Pancreas (tissue), 10 donors: Measurements from ENCODE around the gene IRX2. TPM values are rescaled to one million over a fixed set of nuclear protein-coding genes. Genes with fewer than 3 reads are reported as not detected.

Experiments used
- ATAC-seq, 4 donors: fragments of 200-7000 bp; cut with Tn5 transposase; one replicate each; pipeline versions ENCODE4 v1.8.0 to v1.9.1; 2020; ENCODE audit warnings: mild to moderate bottlenecking in 4 of 4, moderate library complexity in 4 of 4
- DNase-seq, 6 donors: peaks; one replicate each; pipeline ENCODE4 v3.0.0-alpha.2; 2020
- FAIRE-seq: peaks from 2 replicates; lab custom pipeline; 2012; peaks lifted over from hg19 to GRCh38; lab: Jason Lieb, UNC
- H3K27ac ChIP-seq, 4 donors: fragments of 200-600 bp; sonication (generic); 1 replicate in 3 of 4; 2 replicates in 1 of 4; pipeline versions ENCODE4 v1.5.0 to v1.8.0; 2020
- H3K27me3 ChIP-seq, 4 donors: fragments of 200-600 bp; one replicate each; pipeline ENCODE4 v1.8.0; 2021
- H3K36me3 ChIP-seq, 3 donors: fragments of 200-600 bp; sonication (generic) in 1 of 3; one replicate each; pipeline versions ENCODE4 v1.5.0 to v1.8.0; 2020 to 2021
- H3K4me1 ChIP-seq, 3 donors: fragments of 200-600 bp; one replicate each; pipeline ENCODE4 v1.8.0; 2021
- H3K4me3 ChIP-seq, 4 donors: fragments of 200-600 bp; sonication (generic) in 2 of 4; one replicate each; pipeline versions ENCODE4 v1.5.0 to v1.8.0; 2020 to 2021
- H3K9me3 ChIP-seq, 4 donors: fragments of 200-600 bp; one replicate each; pipeline ENCODE4 v1.8.0; 2021
- CTCF ChIP-seq, 4 donors: fragments of 200-600 bp; sonication (generic) in 3 of 4; IDR thresholded peaks; one replicate each; pipeline versions ENCODE4 v1.5.0 to v1.8.0; 2021; ENCODE audit warnings: antibody characterized with exemption in 4 of 4
- WGBS, 2 donors: extraction: QIAGEN DNeasy Blood & Tissue Kit; methylation state at CpG; one replicate each; pipeline ENCODE4 v1.1.7; 2013; 5-methylcytosine and 5-hydroxymethylcytosine counted together
- intact Hi-C, 3 donors: fragments of 100-400 bp; cut with DNase I; formaldehyde crosslinking; loops; one replicate each; pipeline versions ENCODE4 v1.11.1 to v1.14.2; 2022
- polyA plus RNA-seq, 2 donors: library from polyadenylated mRNA; stranded (reverse); fragments of 200-250 nt; gene quantifications; one replicate each; pipeline ENCODE4 v1.2.3, GENCODE V29; 2013
- total RNA-seq, 6 donors: library from RNA; stranded (reverse); fragmentation: NEBNext Ultra II Directional in 4 of 6; extraction: Animal tissue kit (Norgen Biotek cat#: 25700) in 4 of 6; gene quantifications; one replicate each; pipeline versions ENCODE4 v1.2.1 to v1.2.4, GENCODE V29; 2021 to 2023
- donor health status: healthy with polysubstance abuse.
- donor health status: DM: no; HTN: no; CAD: no; lungs with moderate emphysema.
- donor health status: DM: no; HTN: no; CAD: no.
- donor health status: control.
- donor health status: control.
- donor health status: Bipolar disorder and iron deficiency.
- donor health status: DM: yes; HTN: yes; CAD: no.
- donor health status: DM: no; HTN: no; CAD: no.
- donor health status: DM: no; HTN: no; CAD: no.
- donor health status: DM: yes; HTN: yes; CAD: no.

IRX2 gene
- total RNA-seq, result 1 to 10 TPM in 2 of 6 donors, under 1 TPM in 4; 0.56 to 2.8 (median 0.97) TPM
- polyA plus RNA-seq, result 10 to 100 TPM in 1 of 2 donors, 1 to 10 TPM in 1; 1.8 to 22.8 TPM

DNA sequence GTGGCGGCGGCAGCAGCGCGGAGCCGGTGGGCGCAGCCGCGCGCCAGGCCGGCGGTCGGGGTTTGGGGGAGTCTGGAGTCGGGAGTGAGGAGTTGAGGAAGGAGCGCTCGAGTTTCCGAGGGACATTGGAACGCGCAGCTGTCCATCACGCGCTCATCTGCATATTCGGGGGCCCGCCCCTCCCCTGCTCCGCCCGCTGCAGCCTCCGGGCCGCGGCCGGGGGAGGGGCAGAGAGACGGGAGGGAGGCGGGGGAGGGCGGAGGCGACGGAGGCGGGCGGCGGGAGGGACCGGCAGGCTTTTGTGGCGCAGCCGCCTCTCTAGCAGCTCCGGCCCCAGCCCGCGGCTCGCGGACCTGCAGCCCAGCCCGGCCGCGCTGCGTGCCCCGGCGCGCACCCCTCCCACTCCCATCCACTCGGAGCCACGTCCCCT is at the start of gene IRX2:
IRX2 (minus strand) TSS at position 86 of the 430 bp plus-strand sequence. CDS start 264 bp downstream, outside the sequence.
- H3K9me3 ChIP-seq, result no peaks in the 10 kb centered on the region
- ATAC-seq, result peak; percentile 74 to 91 (median 80)
- H3K27ac ChIP-seq, result no peak within 1 kb of the TSS
- peaks cover 4 to 61% (median 17%) of the 10 kb centered on the region in 4 donors for H3K27me3 ChIP-seq
- WGBS, 2 donors, result 1 to 4% methylated on average over 12 to 49 of the region's 53 CpGs
- peak in 5 of 6 donors; percentile 49 to 72 (median 54) for DNase-seq
- peak within 1 kb of the TSS in 3 of 4 donors; percentile 12 to 41 (median 27) for H3K4me3 ChIP-seq
- no peaks in the 10 kb centered on the region for H3K36me3 ChIP-seq
- no peak for FAIRE-seq
- TF ChIP-seq CTCF (IDR thresholded peaks at IDR 0.05), result no peak
- intact Hi-C loops, result no loop called here
- H3K4me1 ChIP-seq, result peaks cover 0 to 6% (median 0%) of the 10 kb centered on the region in 3 donors

GRCh38 chr5:2800035-2800434 is 48.6 kb upstream of the IRX2 start:
- Histone ChIP-seq H3K9me3 (no peaks in the 10 kb centered on the region), H3K27me3 (no peaks in the 10 kb centered on the region), H3K27ac (no peak overlapping the region), H3K4me1 (no peaks in the 10 kb centered on the region), H3K36me3 (no peaks in the 10 kb centered on the region), H3K4me3 (no peak overlapping the region)
- DNase-seq (no peak), ATAC-seq (no peak), FAIRE-seq (no peak)
- intact Hi-C loops, result no loop called here
- TF ChIP-seq CTCF (IDR thresholded peaks at IDR 0.05), result no peak
- 72 to 74% methylated on average over 12 of the region's 12 CpGs for WGBS, 2 donors

DNA sequence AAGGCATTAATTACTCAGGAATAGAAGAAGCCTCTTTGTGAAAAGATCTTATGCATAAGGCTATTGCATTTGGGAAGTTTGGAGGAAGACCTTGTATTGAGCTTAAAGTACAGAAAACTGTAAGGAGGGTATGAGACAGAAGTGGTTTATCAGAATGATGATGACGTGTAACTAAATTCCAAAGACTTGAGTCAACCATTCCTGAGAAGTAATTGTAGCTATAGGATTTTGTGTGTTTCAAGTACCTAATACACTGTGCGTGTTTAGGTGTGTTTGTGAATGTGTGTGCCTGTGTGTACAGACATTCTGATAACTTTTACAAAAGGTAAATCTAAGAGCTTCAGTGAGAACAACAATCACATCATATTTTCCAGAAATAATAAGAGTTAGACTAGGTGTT is 46.5 kb upstream of the IRX2 start:
- Histone ChIP-seq H3K4me1 (no peaks in the 10 kb centered on the region), H3K27ac (no peak overlapping the region), H3K9me3 (no peaks in the 10 kb centered on the region), H3K36me3 (no peaks in the 10 kb centered on the region), H3K4me3 (no peak overlapping the region), H3K27me3 (peaks cover 0 to 2% (median 0%) of the 10 kb centered on the region in 4 donors)
- no peak for FAIRE-seq
- intact Hi-C loops, result no loop called here
- no peak for DNase-seq
- ATAC-seq, result no peak
- TF ChIP-seq CTCF (IDR thresholded peaks at IDR 0.05), result no peak
- 71 to 80% methylated on average over 2 of the region's 2 CpGs for WGBS, 2 donors

- Histone ChIP-seq H3K9me3 (no peaks in the 10 kb centered on the region), H3K4me1 (no peaks in the 10 kb centered on the region), H3K4me3 (no peak overlapping the region), H3K36me3 (no peaks in the 10 kb centered on the region), H3K27ac (no peak overlapping the region), H3K27me3 (peaks cover 0 to 4% (median 0%) of the 10 kb centered on the region in 4 donors)
- peak in 2 of 4 donors; percentile 62 to 63 for ATAC-seq
- WGBS, 2 donors, result 27 to 30% methylated on average over 3 of the region's 3 CpGs
- FAIRE-seq, result no peak
- TF ChIP-seq CTCF (IDR thresholded peaks at IDR 0.05), result no peak
- intact Hi-C loops, result no loop called here
- DNase-seq, result no peak
These were observed 45.7 kb upstream of the IRX2 start for GRCh38 chr5:2797160-2797559.

DNA sequence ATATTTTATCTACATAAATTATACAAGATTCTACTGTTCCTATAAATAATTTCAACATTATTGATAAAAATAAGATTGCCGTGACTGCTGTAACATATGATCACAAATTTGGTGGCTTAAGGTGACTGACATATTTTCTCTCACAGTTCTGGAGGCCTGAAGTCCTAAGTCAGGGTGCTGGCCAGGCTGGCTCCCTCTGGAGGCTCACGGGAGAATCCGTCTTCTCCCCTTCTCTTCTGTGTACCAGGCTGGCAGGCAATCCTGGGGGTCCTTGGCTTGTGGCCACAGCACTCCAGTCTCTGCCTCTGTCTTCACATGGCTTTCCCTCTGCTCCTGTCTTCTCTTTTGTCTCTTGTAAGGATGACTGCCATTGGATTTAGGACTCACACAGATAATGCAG is 31.7 kb upstream of the IRX2 start:
- FAIRE-seq (no peak), DNase-seq (no peak), ATAC-seq (no peak)
- TF ChIP-seq CTCF (IDR thresholded peaks at IDR 0.05), result no peak
- intact Hi-C loops, result no loop called here
- no peak overlapping the region for H3K4me3 ChIP-seq
- 64 to 72% methylated on average over 3 of the region's 3 CpGs for WGBS, 2 donors
- no peaks in the 10 kb centered on the region for H3K9me3 ChIP-seq
- H3K36me3 ChIP-seq, result no peaks in the 10 kb centered on the region
- no peak overlapping the region for H3K27ac ChIP-seq
- no peaks in the 10 kb centered on the region for H3K27me3 ChIP-seq
- no peaks in the 10 kb centered on the region for H3K4me1 ChIP-seq
